HG03060 (cell line): ENCODE measurements around the gene TMEM25.
"Not testable (repeated sequence)": the region's sequence is repeated elsewhere in the genome, so short reads cannot be mapped to it uniquely, and the experiment has no call there.

ENCODE experiments used
- ATAC-seq: cut with Tn5 transposase; IDR thresholded peaks from one replicate; pipeline ENCODE4 v1.9.1; 2021; ENCODE audit warnings: low read depth, moderate number of reproducible peaks; ENCODE audit not compliant: unreplicated experiment

Gene TMEM25

DNA sequence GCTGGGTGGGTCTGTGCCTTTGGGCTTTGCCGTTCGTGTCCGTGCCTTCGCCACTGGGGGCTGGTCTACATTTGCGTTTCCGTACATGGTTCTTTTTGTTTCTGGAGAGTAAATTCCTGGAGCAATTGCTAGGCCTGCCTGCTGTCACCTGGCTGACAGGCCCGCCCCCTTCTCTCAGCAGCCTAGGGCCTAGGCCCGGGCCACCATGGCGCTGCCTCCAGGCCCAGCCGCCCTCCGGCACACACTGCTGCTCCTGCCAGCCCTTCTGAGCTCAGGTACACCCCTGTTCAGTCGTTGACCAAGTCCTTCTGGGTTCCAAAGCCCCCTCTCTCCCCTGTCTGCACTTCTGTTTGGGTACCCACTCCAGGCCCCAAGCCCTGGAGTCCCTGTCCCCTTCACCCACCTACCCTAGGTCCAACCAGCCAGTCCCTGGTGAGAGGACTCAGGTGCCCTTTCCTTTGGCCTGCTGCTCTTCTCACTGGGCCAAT lies 649 bp downstream of the TMEM25 start:
- ATAC-seq, result no peak

DNA sequence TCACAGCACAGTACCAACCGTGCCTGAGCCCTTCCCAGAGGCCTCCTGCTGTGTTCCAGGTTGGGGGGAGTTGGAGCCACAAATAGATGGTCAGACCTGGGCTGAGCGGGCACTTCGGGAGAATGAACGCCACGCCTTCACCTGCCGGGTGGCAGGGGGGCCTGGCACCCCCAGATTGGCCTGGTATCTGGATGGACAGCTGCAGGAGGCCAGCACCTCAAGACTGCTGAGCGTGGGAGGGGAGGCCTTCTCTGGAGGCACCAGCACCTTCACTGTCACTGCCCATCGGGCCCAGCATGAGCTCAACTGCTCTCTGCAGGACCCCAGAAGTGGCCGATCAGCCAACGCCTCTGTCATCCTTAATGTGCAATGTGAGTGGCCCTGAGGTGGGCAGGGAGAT lies 1.1 kb downstream of the TMEM25 start:
- no peak for ATAC-seq

DNA sequence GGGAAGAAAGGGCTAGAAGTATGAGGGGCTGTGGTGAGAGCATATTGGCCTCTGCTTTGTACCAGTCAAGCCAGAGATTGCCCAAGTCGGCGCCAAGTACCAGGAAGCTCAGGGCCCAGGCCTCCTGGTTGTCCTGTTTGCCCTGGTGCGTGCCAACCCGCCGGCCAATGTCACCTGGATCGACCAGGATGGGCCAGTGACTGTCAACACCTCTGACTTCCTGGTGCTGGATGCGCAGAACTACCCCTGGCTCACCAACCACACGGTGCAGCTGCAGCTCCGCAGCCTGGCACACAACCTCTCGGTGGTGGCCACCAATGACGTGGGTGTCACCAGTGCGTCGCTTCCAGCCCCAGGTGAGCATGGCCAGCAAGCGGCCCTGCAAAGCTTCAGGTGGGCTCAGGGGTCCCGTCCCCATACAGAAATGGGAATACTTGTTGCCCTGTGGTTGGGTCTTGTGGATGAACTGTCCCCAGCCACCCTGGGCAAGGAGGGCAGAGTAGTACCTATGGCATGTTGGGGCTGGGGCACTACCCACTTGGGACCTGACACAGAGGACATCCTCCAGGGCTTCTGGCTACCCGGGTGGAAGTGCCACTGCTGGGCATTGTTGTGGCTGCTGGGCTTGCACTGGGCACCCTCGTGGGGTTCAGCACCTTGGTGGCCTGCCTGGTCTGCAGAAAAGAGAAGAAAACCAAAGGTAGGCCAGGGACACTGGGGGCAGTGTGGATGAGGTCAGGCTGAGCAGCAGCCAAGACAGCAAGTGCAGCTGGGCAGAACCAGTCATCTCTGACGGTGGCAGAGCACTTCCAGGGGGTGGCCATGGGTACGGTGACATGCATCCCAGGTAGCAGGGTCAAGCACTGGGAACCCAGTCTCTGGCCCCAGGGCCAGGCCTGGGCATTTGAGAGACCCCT lies 2.1 kb downstream of the TMEM25 start:
- no peak for ATAC-seq

DNA sequence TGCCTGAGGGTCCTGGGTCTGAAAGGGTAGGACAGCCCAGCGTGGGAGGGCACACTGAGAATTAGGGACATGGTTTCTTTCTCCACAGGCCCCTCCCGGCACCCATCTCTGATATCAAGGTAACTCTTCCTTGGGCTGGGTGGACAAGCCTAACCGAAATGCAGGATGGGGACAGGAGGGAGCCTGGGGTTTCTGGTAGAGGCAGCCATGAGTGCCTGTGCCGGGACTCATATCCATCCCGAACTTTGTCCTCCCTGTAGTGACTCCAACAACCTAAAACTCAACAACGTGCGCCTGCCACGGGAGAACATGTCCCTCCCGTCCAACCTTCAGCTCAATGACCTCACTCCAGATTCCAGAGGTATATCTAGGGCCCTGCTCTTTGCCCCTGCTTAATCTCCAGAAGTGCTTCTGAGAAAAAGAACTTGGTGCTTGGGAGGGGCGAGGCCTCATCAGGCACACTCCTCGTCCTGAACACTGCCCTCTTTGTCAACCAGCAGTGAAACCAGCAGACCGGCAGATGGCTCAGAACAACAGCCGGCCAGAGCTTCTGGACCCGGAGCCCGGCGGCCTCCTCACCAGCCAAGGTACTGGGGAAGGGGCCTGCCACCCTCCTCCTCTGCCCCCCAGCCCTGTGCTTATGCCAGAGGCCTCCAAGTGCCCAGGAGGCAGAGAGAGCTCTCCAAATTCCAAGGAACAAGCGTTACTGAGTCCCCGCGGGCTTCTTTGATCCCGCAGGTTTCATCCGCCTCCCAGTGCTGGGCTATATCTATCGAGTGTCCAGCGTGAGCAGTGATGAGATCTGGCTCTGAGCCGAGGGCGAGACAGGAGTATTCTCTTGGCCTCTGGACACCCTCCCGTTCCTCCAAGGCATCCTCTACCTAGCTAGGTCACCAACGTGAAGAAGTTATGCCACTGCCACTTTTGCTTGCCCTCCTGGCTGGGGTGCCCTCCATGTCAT lies 3.1 kb downstream of the TMEM25 start:
- ATAC-seq, result no peak

DNA sequence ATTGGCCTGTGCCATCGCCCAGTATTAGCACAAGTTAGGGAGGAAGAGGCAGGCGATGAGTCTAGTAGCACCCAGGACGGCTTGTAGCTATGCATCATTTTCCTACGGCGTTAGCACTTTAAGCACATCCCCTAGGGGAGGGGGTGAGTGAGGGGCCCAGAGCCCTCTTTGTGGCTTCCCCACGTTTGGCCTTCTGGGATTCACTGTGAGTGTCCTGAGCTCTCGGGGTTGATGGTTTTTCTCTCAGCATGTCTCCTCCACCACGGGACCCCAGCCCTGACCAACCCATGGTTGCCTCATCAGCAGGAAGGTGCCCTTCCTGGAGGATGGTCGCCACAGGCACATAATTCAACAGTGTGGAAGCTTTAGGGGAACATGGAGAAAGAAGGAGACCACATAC lies 4.3 kb downstream of the TMEM25 start:
- ATAC-seq, result no peak

DNA sequence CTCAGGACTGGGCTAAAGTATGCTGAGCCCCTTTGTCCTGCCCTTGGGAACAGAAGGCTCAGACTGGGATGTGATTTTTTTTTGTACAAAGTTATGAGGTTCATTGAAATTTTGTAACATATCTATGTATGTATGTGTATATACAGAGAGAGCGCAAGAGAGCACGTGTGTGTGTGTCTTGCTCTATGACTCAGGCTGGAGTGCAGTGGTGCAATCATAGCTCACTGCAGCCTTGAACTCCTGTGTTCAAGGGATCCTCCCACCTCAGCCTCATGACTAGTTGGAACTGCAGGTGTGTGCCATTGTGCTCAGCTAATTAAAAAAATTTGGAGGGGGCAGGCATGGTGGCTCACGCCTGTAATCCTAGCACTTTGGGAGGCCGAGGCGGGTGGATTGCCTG lies 5.7 kb downstream of the TMEM25 start:
- no peak for ATAC-seq

DNA sequence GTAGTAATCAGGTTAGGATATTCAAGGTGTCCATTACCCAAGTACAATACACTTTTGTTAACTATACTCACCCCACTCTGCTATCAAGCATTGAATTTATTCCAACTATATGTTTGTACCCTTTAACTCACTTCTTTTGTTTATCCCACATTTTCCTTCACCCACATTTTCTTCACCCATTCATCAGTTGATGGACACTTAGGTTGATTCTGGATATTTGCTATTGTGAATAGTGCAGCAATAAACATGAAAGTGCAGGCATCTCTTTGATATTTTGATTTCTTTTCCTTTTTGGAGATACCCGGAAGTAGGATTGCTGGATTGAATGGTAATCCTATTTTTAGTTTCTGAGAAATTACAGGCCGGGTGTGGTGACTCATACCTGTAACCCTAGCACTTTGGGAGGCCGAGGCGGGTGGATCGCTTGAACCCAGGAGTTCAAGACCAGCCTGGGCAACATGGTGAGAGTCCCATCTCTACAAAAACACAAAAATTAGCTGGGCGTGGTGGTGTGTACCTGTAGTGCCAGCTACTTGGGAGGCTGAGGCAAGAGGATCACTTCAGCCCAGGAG lies 6.5 kb downstream of the TMEM25 start:
- no peak for ATAC-seq

DNA sequence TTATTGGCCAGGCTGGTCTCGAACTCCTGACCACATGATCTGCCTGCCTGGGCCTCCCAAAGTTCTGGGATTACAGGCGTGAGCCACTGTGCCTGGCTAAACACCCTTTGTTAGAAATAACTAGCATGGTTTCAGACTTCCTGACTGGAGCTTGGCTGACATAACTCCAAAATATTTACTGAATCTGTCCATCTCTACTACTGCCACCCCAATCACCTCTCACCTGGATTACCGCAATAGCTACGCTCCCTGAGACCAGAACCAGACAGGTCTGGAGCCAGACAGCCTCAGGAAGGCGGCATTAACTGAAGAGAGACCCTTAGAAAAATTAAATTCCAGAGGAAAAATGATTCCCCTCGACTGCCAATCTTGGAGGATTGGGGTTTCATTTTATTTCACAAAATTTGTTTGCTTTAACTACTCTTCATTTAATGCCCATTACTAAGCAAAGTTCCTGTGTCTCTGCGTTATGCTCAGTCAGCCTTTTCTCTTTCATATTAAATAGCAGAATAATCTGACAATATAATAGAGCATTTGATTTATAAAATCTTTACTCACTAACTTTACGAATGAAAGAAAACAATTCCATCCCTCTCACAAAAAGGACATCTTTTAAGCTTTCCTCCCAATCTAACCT lies 13.1 kb downstream of the TMEM25 start:
- no peak for ATAC-seq

DNA sequence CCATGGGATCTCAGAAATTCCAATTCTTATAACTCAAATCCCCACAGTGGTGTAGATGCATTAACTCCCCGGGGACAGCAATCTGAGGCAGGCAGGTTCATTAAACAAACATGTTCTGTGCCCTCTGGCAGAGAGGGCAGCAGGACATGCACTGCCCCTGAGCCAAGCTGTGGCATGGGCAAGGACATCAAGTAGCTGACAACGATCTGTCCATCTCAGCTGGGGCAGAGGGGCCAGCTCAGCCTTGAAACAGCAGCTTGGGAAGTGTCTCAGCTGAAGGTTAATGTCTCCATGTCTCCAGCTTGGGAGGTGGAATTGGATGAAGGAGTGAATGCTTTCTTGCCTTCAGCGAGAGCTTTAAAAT lies 13.6 kb downstream of the TMEM25 start:
- ATAC-seq, result no peak

DNA sequence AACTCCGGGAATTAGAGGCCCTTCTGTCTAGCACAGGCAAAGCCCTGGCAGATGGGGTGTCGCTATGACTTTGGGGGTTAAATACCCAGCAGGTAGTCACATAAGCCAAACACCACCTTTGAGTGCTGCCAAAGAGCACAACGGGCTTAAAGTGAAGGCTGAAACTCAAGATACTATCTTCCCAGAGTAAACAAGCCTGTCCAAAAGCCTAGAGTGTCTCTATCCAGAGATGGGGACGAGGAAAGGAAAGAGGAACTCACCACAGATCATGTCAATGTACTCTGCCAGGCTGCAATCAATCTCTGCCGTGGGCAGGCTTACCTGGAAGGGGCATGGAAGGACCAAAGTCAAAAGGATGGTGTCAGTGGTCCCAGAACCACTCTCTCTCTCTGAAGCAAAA lies 14.5 kb downstream of the TMEM25 start:
- ATAC-seq, result no peak

DNA sequence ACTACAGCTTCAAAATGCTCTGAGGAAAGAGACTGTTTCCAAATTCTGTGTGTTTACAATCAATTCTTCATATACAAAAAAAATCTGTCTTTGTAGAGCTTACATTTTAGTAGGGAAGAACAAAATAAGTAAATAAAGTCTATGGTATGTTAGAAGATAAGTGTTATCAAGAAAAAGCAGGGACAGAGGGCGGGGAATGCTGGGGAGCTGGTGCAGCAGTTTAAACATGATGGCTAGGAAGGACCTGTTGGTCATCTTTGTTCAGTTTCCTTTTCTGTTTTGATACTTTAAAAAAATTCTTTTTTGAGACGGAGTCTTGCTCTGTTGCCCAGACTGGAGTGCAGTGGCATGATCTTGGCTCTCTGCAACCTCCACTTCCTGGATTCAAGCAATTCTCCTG lies 16.1 kb downstream of the TMEM25 start:
- no peak for ATAC-seq

DNA sequence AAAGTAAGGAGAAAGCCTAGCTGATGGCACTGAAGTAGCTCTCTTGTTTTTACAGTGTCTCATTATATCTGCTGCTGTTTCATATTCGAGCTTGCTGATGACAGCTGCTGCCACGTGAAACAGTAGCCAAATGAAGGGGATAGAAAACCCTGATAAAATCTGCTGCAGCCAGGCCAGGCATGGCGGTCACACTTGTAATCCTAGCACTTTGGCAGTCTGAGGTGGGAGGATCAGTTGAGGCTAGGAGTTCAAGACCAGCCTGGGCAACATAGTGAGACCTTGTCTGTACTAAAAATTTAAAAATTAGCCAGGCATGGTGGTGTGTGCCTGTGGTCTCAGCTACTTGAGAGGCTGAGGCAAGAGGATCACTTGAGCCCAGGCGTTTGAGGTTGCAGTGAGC lies 21.3 kb downstream of the TMEM25 start:
- no peak for ATAC-seq

DNA sequence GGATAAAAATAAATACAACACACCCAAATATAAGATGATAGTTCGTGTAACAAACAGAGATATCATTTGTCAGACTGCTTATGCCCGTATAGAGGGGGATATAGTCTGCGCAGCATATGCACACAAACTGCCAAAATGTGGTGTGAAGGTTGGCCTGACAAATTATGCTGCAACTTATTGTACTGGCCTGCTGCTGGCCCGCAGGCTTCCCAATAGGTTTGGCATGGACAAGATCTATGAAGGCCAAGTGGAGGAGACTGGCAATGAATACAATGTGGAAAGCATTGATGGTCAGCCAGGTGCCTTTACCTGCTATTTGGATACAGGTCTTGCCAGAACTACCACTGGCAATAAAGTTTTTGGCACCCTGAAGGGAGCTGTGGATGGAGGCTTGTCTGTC lies 29.8 kb downstream of the TMEM25 start:
- no peak for ATAC-seq

DNA sequence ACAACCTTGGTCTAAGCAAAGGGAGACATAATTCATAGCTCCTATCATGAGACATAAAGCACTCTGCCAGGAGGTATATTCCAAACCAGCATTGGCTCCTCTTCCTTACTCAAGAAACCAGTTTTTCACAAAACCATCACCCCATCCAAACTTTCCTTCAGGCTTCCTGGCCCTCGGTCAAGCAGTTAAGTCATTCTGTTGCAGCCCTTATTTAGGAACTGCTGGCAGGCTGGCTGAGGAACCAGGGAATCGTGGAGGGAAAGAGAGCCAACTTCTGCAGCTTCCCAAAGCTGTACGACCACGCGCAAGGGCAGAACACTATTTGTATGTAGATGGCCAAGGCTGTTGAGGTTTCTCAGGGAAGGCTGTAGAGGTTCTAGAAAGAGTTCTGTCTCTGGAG lies 34.1 kb downstream of the TMEM25 start:
- ATAC-seq, result no peak

DNA sequence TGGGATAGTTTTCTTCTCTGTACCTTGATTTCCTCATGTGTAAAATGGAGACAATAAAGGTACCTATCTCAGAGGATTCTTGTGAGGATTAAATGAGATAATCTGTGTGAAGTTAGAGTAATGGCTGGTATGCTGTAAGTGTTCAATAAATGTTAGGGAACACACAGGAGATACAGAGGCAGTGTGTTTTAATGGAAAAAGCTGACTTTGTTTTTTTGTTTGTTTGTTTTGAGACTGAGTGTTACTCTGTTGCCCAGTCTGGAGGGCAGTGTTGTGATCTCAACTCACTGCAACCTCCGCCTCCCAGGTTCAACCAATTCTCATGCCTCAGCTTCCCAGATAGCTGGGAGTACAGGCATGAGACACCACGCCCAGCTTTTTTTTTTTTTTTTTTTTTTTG lies 38.7 kb downstream of the TMEM25 start:
- no peak for ATAC-seq

DNA sequence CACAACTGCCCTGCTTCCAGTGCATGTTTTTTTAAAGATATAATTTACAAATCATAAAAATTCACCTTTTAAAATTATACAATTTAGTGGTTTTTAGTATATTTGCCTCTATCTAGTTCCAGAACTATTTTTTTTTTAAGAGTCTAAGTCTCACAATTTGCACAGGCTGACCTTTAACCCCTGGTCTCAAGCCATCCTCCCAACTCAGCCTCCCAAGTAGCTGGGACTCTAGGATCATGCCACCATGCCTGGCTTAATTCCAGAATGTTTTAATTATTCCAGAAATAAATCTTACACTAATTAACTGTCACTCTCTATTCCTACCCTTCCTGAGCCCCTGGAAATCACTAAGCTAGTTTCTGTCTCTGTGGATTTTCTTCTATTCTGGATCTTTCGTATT lies 39.8 kb downstream of the TMEM25 start:
- no peak for ATAC-seq

DNA sequence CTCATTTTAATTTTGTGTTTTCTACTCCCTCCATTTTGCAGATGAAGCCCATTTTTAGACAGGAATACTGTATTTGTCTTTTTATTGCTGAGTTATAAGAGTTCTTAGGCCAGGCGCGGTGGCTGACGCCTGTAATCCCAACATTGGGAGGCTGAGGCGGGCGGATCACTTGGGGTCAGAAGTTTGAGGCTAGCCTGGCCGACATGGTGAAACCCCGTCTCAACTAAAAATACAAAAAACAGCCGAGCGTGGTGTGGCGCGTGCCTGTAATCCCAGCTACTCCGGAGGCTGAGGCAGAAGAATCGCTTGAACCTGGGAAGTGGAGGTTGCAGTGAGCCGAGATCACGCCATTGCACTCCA lies 40.7 kb downstream of the TMEM25 start:
- ATAC-seq, result not testable (repeated sequence)

DNA sequence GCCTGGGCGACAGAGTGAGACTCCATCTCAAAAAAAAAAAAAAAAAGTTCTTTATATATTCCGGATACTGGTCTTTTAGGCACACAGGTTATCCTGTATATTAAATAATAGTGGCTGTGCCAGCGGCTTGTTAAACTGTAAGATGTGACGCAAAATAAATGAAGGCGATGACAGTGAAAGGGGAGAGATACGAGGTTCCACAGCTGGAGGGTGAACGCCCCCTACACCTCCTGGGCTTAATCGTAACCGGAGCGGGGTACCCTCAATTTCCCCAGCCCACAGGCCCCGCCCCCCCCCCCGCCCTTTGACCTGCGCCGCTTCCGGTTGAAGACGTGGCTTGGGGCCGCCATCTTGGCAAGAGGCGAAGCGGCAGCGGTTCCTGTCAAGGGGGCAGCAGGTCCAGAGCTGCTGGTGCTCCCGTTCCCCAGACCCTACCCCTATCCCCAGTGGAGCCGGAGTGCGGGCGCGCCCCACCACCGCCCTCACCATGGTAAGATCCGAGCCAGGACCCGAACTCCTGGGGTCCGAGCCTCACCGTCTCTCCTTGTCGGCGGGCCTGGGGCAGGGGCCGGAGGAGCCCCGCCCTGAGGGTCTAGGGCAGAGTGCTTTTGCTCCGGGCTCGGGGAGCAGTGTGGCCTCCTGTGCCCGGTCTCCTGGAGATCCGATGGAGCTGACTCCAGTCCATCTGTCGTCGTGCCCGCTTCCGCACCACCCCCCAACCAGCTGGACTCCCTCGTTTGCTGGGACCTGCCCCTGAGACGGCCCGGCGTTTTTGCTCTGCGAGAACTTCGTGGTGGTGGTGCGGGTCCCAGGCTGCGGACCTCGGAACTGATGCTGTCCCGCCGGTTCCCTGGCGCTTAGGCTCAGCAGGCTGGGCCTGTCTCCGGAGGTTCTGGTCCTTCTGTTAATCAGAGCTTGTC lies 41.3 kb downstream of the TMEM25 start, which contains the start of gene ARCN1:
TSS of gene ARCN1 (plus strand) at position 349 of the 920 bp plus-strand sequence. CDS start at position 488, 139 bp downstream.
- ATAC-seq, result no peak

DNA sequence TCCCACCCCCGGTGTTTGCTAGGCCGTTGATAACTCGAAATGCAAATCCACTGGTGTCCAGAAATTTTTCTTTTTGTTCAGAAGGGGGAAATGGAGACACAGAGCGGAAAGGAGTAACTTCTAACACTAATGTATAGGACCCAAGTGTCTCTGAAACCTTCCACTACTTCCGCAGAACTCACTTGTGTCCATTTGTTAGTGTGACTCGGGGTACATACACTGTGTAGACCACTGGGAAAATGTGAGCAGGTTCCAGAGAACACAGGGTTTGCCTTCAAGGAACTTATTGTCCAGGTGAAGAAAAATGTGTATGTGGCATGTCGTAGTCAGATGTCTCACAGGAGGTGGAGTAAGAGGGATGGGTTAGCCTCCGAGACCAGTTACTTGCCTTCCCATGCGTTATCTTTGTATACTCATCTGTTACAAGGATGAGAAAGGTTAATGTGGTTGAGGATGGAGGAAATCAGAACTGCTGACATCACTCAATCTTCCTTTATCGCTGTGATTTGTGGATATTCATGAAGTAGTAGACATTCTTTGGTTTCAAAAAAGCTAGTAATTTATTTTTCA lies 42.1 kb downstream of the TMEM25 start:
- no peak for ATAC-seq
